Transverse colon (tissue), 4 donors: Measurements from ENCODE around the gene PARP12.

ENCODE experiments used
- EP300 ChIP-seq: sonication (generic); formaldehyde crosslinking; IDR thresholded peaks from one replicate; pipeline ENCODE4 v1.6.1; 2017; ENCODE audit warnings: antibody characterized with exemption, low read depth
- POLR2A ChIP-seq: fragments of 450-650 bp; IDR thresholded peaks from one replicate; pipeline ENCODE4 v1.6.1; 2016; ENCODE audit warnings: antibody characterized with exemption, mild to moderate bottlenecking, moderate library complexity
- POLR2AphosphoS5 ChIP-seq, 3 donors: sonication (generic); formaldehyde crosslinking; IDR thresholded peaks; one replicate each; pipeline ENCODE4 v1.6.1; 2016; ENCODE audit warnings: antibody characterized with exemption in 3 of 3
- TF ChIP-seq, protein P1 (sequence below), 5 experiments: fragments of 200-600 bp in 3 of 5; fragments of 450-650 bp in 2 of 5; sonication (generic) in 3 of 5; IDR thresholded peaks; 1 replicate in 2 of 5; 2 replicates in 3 of 5; pipeline ENCODE4 v1.5.1; 2016 to 2017; ENCODE audit warnings: antibody characterized with exemption in 5 of 5, inconsistent platforms in 3 of 5, mild to moderate bottlenecking in 2 of 5, moderate library complexity in 1 of 5

DNA sequence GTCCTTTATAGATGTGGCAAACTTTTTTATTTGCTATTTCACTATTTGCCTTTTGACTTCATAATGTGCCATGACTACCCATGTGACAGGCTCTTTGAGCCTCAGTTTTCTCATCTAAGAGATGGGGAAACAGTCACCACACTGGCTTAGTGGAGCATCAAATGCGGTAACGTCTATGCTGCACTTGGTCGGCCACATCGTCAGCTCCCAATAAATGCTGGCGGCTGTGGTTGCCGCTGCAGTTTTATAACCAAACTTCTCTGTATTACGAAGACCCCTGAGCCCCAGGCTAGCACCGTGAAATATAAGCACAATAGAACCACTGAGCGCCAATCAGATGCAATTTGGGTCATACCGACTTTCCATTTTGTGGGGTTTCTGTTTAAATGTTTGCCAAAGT, 56.2 kb downstream of the PARP12 start:
- TF ChIP-seq, protein P1, sequence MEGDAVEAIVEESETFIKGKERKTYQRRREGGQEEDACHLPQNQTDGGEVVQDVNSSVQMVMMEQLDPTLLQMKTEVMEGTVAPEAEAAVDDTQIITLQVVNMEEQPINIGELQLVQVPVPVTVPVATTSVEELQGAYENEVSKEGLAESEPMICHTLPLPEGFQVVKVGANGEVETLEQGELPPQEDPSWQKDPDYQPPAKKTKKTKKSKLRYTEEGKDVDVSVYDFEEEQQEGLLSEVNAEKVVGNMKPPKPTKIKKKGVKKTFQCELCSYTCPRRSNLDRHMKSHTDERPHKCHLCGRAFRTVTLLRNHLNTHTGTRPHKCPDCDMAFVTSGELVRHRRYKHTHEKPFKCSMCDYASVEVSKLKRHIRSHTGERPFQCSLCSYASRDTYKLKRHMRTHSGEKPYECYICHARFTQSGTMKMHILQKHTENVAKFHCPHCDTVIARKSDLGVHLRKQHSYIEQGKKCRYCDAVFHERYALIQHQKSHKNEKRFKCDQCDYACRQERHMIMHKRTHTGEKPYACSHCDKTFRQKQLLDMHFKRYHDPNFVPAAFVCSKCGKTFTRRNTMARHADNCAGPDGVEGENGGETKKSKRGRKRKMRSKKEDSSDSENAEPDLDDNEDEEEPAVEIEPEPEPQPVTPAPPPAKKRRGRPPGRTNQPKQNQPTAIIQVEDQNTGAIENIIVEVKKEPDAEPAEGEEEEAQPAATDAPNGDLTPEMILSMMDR (IDR thresholded peaks at IDR 0.05), result no peak
- no peak for TF ChIP-seq POLR2A
- TF ChIP-seq EP300, result no peak
- TF ChIP-seq POLR2AphosphoS5 (IDR thresholded peaks at IDR 0.05), result no peak
